Mucosa of rectum (tissue), 2 donors: ENCODE results near the gene TBC1D2B.
"Not testable (repeated sequence)": the region's sequence is repeated elsewhere in the genome, so short reads cannot be mapped to it uniquely, and the experiment has no call there.

Experiments used
- H3K27ac ChIP-seq, 2 donors: one replicate each; pipeline ENCODE4 v1.7.0; 2013; ENCODE audit warnings: inconsistent platforms in 2 of 2, low read depth in 2 of 2, low read length in 2 of 2
- H3K27me3 ChIP-seq, 2 donors: one replicate each; pipeline ENCODE4 v1.7.0; 2013; ENCODE audit warnings: low read length in 2 of 2; ENCODE audit not compliant: control insufficient read depth in 2 of 2, insufficient read depth in 2 of 2
- H3K36me3 ChIP-seq, 2 donors: one replicate each; pipeline ENCODE4 v1.7.0; 2013; ENCODE audit warnings: low read length in 2 of 2; ENCODE audit not compliant: control insufficient read depth in 2 of 2, insufficient read depth in 2 of 2
- H3K4me1 ChIP-seq, 2 donors: one replicate each; pipeline ENCODE4 v1.7.0; 2013; ENCODE audit warnings: low read length in 2 of 2, mild to moderate bottlenecking in 1 of 2; ENCODE audit not compliant: control insufficient read depth in 2 of 2, insufficient read depth in 2 of 2
- H3K4me3 ChIP-seq, 2 donors: one replicate each; pipeline ENCODE4 v1.7.0; 2013; ENCODE audit warnings: low read length in 2 of 2
- H3K9ac ChIP-seq, 2 donors: one replicate each; pipeline ENCODE4 v1.7.0; 2013; ENCODE audit warnings: low read length in 2 of 2, low read depth in 1 of 2, mild to moderate bottlenecking in 1 of 2
- H3K9me3 ChIP-seq, 2 donors: one replicate each; pipeline ENCODE4 v1.7.0; 2013; ENCODE audit warnings: low read length in 2 of 2; ENCODE audit not compliant: control insufficient read depth in 2 of 2
- donor health status: healthy.
- donor health status: Normal muscosa, but diverticular disease.

The TBC1D2B gene

GRCh38 chr15:77969055-77969454 lies 108.5 kb downstream of the TBC1D2B start:
- no peaks in the 10 kb centered on the region for H3K9me3 ChIP-seq
- H3K4me1 ChIP-seq, result peaks cover 3 to 5% of the 10 kb centered on the region in 2 donors
- H3K9ac ChIP-seq, result no peak overlapping the region
- H3K4me3 ChIP-seq, result no peak overlapping the region
- H3K27me3 ChIP-seq, result no peaks in the 10 kb centered on the region
- no peak overlapping the region for H3K27ac ChIP-seq
- H3K36me3 ChIP-seq, result no peaks in the 10 kb centered on the region

DNA sequence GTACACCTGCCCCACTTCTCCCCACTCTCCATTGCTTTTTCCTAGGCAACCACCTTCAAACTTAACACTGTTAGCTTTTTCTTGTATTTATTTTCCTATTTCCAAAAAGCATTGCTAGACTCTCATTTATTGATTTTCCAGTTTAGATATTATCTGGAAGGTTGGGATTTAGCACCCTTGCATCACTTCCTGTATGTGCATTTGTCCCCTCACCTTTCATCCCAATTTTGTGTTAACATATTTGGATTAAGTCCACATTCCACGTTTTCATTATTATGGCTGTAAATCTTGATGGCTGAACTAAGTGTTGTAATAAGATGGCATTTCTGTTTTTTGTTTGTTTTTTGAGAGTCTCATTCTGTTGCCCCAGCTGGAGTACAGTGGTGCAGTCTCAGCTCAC lies 109.7 kb downstream of the TBC1D2B start:
- Histone ChIP-seq H3K27me3 (no peaks in the 10 kb centered on the region), H3K36me3 (no peaks in the 10 kb centered on the region), H3K4me1 (no peaks in the 10 kb centered on the region), H3K9ac (no peak overlapping the region), H3K27ac (no peak overlapping the region), H3K4me3 (no peak overlapping the region), H3K9me3 (no peaks in the 10 kb centered on the region)

GRCh38 chr15:77967235-77967615 lies 110.3 kb downstream of the TBC1D2B start:
- H3K36me3 ChIP-seq, H3K27ac ChIP-seq, H3K9me3 ChIP-seq, H3K4me3 ChIP-seq, H3K4me1 ChIP-seq, H3K9ac ChIP-seq, H3K27me3 ChIP-seq: not testable (repeated sequence)

- Histone ChIP-seq H3K9ac (no peak overlapping the region), H3K9me3 (no peaks in the 10 kb centered on the region), H3K27me3 (no peaks in the 10 kb centered on the region), H3K27ac (no peak overlapping the region), H3K4me3 (no peak overlapping the region), H3K4me1 (no peaks in the 10 kb centered on the region), H3K36me3 (no peaks in the 10 kb centered on the region)
These were observed 110.8 kb downstream of the TBC1D2B start for GRCh38 chr15:77966540-77967234.

DNA sequence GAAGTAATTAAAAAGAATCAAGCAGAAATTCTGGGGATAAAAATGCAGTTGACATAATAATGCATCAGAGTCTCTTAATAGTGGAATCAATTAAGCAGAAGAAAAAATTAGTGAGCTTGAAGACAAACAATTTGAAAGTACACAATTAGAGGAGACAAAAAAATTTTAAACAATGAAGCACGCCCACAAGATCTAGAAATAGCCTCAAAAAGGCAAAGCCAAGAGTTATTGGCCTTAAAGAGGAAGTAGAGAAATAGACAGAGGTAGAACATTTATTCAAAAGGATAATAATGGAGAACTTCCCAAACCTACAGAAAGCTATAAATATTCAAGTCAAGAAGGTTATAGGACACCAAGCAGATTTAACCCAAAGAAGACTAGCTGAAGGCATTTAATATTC lies 113.3 kb downstream of the TBC1D2B start:
- no peaks in the 10 kb centered on the region for H3K9me3 ChIP-seq

DNA sequence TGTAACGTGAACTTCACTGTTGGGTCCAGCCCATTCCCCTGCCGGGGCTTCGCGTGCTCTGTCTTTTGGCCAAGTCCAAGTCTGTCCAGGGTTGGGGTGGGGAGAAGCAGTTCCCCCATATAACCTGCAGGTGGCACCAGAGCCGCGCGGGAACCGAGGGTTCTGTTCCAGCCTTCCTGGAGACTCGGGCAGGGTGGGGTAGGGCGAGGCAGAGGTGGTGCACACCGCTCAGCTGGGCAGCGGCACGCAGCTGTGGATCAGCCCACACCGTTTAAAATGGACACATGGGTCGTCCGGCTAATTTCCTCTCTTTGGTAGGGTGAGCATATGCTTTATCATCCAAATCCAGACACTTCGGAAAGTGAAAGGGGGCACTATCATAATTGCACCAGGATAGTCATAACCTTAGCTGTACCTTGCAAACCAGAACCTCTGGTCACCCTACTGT lies 118.1 kb downstream of the TBC1D2B start:
- Histone ChIP-seq H3K27ac (no peak overlapping the region), H3K27me3 (no peaks in the 10 kb centered on the region), H3K36me3 (no peaks in the 10 kb centered on the region), H3K4me1 (peaks cover 0 to 4% of the 10 kb centered on the region in 2 donors), H3K9me3 (no peaks in the 10 kb centered on the region), H3K9ac (no peak overlapping the region), H3K4me3 (peak overlapping the region in 1 of 2 donors; percentile 53)

More for the DNA sequence above, 113.3 kb downstream of the TBC1D2B start:
- H3K4me3 ChIP-seq, result no peak overlapping the region
- H3K27me3 ChIP-seq, result no peaks in the 10 kb centered on the region
- H3K9ac ChIP-seq, result no peak overlapping the region
- no peak overlapping the region for H3K27ac ChIP-seq
- no peaks in the 10 kb centered on the region for H3K36me3 ChIP-seq
- H3K4me1 ChIP-seq, result peaks cover 0 to 4% of the 10 kb centered on the region in 2 donors

- not testable (repeated sequence) for H3K27me3 ChIP-seq, H3K9ac ChIP-seq, H3K4me3 ChIP-seq, H3K4me1 ChIP-seq, H3K9me3 ChIP-seq, H3K36me3 ChIP-seq, H3K27ac ChIP-seq
These were observed 118.6 kb downstream of the TBC1D2B start for GRCh38 chr15:77958716-77959431.

DNA sequence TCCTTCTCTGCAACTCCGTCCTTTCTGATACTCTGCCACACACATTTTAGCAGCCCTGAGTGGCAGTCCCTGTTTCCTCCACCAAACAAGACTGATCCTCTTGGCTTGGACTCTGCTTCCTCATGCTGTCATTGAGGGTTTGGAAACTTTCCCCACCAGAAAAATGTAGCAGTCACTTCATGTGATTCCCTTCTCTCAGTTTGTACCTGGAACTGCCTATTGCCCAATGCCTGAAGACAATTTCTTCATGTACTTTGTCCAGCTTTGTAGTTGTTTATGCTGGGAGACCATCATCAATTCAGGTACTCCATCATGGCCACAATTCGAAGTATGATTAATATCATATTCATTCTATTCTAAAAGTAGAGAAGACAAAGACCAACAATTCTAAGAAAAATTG lies 119.5 kb downstream of the TBC1D2B start:
- not testable (repeated sequence) for H3K9ac ChIP-seq, H3K27ac ChIP-seq, H3K4me1 ChIP-seq, H3K27me3 ChIP-seq, H3K9me3 ChIP-seq, H3K36me3 ChIP-seq, H3K4me3 ChIP-seq

DNA sequence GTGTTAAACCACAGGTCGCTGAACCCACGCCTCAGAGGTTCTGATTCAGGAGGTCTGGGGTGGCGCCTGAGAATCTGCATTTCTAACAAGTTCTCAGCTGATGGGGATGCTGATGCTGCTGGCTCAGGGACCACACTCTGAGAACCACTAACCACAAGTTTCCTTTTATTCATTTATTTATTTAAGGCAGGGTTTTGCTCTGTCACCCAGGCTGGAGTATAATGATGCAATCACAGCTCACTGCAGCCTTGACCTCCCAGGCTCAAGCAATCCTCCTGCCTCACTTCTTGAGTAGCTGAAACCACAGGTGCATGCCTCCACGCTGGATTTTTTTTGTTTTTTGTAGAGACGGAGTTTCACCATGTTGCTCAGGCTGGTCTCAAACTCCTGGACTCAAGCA lies 123.6 kb downstream of the TBC1D2B start:
- H3K27ac ChIP-seq, H3K9ac ChIP-seq, H3K9me3 ChIP-seq: not testable (repeated sequence)

GRCh38 chr15:77952928-77953446 lies 124.5 kb downstream of the TBC1D2B start:
- not testable (repeated sequence) for H3K4me1 ChIP-seq, H3K4me3 ChIP-seq, H3K36me3 ChIP-seq, H3K9ac ChIP-seq, H3K27me3 ChIP-seq, H3K9me3 ChIP-seq, H3K27ac ChIP-seq

More for the DNA sequence above, 123.6 kb downstream of the TBC1D2B start:
- not testable (repeated sequence) for H3K36me3 ChIP-seq, H3K4me1 ChIP-seq, H3K27me3 ChIP-seq, H3K4me3 ChIP-seq
